Activated CD4-positive, CD25-positive, alpha-beta regulatory T cell treated with anti-CD3 and anti-CD28 coated beads, Interleukin-2, amount 50 U/mL, for 24 hours (primary cell): ENCODE data around the gene PTPRR.

ENCODE experiments used
- ATAC-seq, 2 donors: fragments of 150-1000 bp; cut with Tn5 transposase; one replicate each; pipeline ENCODE4 v1.10.0; 2021; ENCODE audit warnings: mild to moderate bottlenecking in 1 of 2, moderate library complexity in 1 of 2

Gene PTPRR, protein sequence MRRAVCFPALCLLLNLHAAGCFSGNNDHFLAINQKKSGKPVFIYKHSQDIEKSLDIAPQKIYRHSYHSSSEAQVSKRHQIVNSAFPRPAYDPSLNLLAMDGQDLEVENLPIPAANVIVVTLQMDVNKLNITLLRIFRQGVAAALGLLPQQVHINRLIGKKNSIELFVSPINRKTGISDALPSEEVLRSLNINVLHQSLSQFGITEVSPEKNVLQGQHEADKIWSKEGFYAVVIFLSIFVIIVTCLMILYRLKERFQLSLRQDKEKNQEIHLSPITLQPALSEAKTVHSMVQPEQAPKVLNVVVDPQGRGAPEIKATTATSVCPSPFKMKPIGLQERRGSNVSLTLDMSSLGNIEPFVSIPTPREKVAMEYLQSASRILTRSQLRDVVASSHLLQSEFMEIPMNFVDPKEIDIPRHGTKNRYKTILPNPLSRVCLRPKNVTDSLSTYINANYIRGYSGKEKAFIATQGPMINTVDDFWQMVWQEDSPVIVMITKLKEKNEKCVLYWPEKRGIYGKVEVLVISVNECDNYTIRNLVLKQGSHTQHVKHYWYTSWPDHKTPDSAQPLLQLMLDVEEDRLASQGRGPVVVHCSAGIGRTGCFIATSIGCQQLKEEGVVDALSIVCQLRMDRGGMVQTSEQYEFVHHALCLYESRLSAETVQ

DNA sequence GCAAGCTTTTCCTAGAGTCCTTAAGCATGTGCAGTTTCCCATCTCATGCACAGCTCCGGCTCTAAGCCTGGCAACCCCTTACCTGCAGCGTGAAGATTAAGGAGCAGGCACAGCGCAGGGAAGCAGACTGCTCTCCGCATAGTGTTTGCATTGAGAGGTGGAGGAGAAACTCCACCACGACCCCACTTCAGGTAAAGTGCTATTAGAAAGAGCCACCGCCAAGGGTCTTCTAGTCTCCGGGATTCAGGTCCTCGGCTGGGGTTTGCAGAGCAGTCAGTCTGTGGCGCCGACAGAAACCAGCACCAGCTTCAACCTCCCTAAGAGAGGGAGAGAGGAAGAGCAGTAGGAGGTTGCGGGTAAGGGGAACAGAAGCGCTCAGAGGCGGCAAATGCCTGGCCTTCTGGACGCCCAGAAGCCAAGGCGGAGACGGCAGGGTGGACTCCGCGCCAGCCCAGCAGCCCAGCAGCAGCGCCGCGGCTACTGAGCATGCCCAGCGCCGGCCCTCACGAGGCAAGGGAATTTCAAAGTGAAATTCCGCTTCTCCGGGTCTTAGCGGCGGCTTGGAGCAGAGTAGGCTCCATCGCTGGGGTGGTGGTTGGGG, at the start of gene PTPRR:
PTPRR (minus strand) TSS at position 488 of the 601 bp plus-strand sequence; CDS start at position 140, 348 bp downstream.
- ATAC-seq = no peak

DNA sequence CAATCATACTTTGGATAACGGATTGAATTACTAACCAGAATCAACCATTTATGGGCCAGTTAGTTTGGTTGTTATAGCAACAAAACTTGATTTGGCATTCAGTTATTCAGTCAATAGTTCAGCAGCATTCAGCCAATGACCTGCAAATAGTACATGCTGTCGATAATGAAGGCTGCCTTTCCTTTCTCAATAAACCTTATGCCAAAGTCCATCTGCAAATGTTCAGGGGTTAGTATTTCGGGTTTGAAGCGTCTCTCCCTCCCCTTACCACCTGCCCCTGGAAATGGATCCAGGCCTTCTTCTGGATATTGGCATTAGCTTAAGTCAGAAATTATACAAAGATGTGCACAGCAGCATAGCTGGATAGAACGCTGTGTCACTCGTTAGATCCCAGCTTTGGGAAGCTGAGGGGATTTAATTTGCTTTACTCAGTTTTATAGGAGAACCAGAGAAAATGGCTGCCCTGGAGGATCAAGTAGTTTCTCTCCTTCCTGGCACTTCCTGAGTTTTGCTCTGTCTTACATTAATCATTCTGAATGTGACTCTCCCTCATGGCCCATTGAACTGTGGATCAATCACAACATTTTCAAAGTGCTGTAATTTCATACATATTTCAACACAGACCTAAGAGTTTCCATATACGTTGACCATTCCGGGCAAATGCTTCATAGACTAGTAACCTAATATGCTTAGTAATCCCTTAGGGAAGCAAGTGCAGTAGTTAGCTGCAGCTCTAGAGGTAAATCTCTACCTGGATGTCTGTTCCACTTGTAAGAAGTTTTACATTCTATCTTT, 46.7 kb upstream of the PTPRR start:
- ATAC-seq = no peak

DNA sequence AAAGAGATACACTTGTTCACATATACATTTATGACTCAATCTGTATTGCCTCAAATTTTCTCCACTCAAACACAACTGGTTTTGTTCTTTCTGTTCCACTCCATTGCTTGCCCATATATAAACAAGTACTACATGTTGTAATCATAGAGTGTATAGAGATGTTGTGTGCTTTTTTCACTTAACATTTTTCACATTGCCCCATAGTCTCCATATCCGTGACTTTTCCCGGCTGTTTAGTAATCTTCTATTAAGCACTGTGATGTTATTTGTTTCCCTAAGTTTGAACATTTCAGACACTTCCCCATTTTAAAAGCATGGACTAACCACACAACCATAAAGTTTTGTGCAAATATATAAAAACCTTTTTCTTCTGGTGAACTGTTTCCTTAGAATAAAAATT, 45.5 kb upstream of the PTPRR start:
- no peak for ATAC-seq

DNA sequence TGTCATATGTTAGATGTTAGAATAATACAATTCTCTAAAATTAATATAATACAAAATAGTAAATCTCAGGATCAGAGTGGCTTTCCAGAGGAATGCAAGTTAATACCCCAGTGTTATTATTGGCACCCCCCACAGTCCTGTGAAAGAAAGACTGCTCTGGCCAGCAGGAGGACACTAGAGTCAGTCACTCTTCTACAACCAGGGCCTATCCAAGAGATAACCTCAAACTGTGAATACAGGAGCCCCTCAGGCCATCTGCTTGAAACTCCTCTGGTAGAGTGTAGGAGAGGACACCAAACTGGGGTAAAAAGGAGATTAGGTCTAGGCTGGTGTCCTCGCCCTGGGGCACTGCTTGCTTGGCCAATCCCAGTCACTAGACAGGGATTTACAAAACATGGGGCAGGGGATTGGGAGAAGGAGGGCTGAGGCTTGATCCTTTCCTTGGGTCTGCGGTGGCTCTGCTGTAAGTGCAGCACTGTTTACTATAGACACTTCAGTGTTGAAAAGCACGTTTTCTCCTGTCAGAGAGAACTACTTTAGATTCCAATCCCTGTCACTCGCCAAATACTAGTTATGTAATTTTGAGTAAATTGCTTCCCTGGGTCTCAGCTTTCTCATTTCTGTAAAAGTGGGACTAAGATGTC, 44.5 kb upstream of the PTPRR start:
- ATAC-seq = no peak

DNA sequence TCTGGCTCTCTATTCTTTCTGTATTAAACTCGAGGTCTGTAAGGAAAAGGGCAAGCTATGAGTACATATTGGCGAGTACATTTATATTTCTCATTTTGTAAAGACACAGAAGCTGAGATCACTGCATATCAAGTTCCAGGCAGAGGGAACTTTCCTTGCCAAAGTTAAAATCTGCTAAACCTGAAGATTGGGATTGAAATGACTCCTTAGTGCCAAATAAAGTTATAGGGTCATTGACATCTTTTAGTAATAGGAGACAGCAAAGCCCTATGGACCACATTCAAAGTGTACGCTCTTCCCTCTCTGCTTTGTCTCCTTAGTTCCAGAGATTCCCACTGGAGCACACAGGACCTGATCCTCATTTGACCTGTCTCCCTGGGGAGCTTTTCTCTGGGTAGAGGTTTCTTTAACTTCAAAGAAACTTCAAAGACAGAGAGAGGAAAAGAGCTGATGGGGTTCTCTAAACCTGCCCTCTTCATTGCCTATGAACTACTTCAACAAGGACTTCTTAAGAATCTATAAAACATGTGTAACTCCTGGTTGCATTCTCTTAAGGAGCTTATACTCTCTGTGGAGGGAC, 42.6 kb upstream of the PTPRR start:
- no peak for ATAC-seq

DNA sequence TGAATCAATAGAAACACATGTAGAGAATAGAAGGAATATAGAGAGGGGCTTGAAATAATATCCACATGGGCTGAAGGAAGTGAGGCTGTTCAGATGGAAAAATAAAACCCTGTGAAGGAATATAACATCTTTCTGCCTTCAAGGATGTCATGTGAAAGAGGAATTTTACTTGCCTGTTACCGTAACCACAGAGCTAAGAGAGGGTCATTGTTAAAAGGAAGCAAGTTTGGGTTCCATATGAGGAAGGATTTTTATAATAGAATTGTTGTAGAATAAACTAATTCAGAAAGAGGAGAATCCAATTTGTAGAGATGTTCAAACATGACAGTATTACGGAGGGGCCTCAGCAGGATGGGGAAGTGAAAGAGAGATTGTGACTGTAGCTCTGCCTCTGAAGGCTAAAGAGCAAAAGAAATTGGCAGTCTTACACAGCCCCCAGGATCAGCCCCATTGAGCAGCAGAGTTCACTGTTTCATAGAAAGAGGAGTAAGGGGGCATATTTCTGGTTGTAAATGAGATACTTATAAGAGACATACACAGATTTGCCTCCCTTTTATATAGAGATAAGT, 41.8 kb upstream of the PTPRR start:
- no peak for ATAC-seq

DNA sequence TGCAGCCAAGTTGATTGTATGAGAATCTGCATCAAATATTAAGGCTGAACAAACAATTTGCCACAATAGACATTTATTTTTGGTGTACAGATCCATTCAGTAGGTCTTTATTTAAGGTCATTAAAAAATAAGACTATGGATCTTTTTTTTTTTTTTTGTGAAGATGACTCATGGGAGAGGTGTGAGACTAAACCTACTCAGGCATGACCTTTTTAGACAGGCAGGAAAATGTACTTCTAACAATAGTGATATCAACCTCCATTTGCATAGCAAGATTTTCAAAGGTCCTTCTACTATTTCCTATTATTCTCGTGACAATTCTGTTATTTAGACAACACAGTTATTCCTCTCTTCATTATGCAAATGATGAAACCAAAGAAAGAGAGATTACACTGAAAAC, 39.9 kb upstream of the PTPRR start:
- no peak for ATAC-seq

DNA sequence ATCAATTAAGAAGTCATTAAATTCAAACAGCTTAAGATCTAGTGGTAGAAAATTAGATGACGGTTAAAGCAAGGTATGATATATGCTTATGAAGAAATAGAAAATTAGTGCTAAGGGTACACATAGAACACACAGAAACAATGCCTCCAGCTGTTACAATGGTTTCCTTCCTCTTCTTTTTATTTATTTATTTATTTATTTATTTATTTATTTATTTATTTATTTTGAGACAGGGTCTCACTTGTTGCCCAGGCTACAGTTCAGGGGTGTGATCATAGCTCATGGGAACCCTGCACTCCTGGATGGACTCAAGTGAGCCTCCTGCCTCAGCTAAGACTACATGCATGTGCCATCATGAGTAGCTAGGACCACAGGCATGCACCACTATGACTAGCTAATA, 34.9 kb upstream of the PTPRR start:
- ATAC-seq = no peak

DNA sequence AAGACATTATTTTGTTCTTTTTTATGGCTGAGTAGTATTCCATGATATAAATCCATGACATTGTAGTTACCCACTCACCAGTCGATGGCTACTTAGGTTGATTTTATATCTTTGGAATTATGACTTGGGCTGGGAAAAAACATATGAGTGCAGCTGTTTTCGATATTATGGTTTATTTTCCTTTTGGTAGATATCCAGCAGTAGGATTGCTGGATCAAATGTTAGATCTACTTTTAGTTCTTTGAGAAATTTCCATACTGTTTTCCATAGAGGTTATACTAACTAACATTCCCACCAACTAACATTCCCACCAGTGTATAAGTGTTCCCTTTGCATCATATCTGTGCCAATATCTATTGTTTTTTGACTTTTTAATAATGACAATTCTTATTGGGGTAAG, 29.9 kb upstream of the PTPRR start:
- ATAC-seq = no peak

DNA sequence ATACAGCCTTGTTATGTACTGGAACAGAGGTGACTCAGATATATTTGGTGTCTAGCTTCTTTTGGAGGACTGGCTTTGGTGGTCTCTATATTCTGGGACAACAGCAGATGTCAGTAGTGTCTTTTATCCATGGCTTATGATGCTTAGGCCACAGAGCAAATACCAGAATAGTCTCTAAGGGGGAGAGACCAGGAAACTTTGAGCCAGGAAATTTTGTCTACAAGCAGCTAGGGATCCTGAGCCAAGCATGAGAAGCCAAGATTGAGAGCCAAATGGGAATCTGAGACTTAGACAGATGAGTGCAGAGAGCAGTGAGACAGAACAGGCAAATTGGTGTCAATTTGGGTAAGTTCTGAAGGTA, 28.4 kb upstream of the PTPRR start:
- no peak for ATAC-seq

DNA sequence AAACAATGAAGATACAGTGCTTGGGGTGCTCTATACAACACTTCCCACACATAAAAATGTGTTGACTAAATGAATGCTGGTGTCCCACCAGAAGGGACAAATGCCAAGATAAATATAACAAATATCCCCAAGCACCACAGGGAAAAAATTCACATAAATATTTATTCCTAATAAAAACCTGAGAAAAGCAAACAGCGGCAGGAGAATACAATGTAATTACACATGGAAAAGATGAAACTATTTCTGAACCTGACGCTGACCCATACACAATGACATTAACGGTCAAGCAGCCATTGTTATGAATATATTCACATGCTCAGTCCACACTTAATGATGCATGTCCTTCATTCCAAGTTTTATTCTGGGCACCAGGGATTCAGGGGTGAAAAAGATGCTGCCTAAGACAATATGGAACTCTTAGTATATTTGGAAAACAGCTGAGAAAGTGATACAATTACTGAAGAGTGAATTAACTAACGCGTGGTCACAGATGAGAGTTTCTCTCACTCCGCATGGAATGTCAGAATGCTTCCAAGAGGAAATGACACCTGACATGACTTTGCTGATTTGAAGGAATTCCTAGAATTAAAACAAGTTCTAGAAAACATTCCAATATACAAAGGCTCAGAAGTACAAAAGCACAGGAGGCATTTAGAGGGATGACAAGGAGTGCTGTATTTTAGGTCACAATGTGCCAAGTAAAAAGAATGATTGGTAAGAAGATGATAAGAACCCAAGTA, 27.9 kb upstream of the PTPRR start:
- ATAC-seq = no peak

DNA sequence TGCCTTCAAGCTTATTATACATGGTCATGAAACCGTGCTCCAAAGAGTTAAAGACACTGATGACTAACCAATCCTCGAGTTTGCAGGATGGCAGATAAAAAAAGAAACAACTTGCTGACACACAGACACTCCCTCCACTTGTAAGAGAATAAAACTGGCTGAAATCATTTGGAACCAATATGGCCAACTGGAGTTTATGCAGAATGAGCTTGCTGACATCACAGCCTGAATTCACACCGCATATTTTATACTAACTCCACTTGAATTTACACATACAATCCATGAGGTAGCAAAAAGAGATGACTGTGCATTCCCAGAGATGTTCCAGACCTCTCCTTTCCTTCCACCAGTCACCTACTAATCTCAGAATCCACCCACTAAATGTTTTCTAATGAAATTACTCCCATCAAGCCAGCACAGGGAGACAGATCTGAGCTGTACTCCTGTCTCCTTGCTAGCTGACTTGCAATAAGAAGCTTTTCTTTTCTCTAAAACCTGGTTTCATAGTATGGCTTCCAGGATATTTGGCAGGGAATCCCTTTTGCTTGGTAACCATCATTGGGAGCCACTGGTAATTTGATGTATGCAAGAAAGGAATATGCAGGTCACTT, 15.8 kb upstream of the PTPRR start:
- ATAC-seq = no peak

DNA sequence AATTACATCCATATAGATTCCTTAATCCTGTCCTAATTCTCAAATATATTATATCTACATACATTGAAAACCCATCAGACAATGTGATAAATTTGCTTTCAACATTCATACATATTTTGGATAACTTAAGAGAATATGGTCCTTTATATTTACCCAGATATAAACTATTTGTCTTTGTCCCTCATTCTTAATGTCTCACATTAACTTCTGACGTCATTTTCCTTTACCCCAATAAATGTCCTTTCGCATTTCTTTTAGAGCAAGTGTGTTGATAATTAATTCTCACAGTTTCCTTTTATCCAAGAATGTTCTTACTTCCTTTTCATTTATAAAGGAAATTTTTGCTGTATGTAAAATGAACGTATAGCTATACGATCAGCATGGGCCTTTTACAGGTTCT, 12.6 kb upstream of the PTPRR start:
- ATAC-seq = no peak

DNA sequence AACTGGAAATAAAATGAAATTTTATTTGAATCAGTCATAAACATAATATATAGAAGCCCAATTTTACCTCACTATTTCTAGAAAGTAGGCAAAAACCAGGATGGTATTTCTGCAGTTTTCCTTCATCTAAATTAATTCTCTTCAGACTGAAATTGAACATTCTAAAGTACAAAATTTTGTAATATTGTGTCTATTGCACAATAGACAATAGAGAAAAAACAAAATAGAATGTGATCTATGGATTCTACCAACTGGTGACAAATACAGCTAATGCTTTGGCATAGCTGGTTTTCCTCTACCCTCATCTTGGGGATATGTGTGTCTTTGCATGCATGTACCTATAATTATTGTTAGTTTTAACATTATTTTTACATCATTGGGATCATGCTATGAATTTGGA, 8.5 kb upstream of the PTPRR start:
- ATAC-seq = no peak

DNA sequence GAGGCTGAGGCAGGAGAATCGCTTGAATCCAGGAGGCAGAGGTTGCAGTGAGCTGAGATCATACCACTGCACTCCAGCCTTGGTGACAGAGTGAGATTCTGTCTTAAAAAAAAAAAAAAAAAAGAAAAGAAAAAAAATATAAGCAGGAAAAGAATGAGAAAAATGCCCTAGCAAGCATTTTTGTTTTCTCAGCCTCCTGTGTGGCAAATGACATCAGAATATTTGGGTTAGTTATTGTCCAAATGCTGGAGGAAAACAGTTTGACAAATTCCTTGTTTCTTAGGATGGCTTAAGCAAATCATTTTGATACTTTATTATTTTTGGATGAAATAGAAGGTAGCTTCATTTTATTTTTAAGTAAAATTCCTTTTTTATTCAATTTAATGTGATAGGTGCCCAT, 7.5 kb upstream of the PTPRR start:
- no peak for ATAC-seq

DNA sequence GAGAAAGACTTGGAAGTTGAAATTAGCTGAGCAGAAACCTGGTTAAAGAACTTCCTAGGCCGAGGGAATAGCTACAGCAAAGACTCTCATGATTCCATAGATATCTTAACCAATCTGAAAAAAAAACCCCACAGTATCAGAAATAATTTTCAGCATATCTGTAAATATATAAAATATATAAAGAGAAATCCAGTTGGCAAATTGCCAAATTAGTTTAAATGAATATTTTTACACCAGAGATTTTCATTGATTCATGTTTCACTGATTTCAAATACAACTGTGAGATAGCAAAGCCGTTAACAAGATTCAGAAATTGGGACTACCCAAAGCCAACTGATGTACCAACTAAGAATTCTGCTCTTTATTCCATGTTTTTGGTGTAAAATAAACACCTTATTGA, 6.8 kb upstream of the PTPRR start:
- no peak for ATAC-seq

DNA sequence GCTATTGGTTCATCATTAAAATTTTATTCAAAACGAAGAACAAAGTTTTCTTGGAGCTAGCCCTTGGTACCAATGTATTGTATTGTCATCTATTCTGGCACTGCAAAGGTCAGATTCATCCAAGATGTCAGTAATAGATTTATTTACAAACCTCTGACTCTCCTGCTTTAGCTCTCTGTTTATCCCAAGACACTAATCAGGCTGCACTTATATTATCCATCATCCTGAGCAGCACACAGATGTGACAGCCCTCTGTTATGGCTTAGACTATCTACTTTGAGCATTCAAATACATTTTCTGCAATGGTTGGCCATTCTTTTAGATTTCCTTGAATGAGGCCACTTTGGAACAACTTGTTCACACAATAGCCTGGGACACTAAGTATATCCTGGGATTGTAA, 5.0 kb upstream of the PTPRR start:
- no peak for ATAC-seq

DNA sequence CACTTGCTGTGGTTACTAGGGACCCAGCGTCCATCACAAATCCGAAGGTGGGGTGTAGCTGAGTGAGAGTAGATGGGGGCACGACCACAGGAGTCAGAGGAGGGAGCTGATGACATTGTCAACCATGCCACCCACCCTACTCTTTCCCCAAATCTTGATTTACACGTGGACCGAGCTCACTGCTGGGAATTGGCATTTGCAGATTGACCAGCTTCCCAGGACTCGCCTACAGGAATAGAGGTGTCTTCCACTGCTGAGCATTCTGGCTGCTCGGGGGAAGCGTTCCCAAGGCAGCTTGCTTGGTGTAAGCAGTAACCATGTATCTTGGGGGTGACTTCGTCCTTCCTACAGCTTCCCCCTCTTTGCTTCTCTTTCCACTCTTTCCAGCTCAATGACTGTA, 353 bp upstream of the PTPRR start:
- ATAC-seq = no peak

DNA sequence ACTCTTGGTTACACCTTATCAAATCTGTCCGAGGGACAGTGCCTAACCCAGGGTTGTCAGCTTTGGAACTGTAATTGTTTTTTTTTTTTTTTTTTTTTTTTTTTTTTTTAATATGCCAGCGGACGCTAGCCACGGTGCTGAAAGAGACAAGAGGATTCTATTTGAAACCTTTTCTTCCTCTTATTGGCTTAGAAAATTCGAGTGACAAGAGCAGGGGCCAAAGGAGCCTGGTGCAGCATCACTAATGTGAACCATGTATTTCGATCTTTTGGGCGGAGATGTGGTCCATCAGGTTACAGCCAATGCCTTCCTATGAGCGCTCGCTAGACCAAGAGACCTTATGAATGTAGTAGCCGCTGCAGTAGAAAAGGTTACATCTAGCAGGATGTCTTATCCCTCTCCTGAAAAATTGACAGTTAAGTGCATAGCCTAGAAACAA, 922 bp downstream of the PTPRR start:
- no peak for ATAC-seq

DNA sequence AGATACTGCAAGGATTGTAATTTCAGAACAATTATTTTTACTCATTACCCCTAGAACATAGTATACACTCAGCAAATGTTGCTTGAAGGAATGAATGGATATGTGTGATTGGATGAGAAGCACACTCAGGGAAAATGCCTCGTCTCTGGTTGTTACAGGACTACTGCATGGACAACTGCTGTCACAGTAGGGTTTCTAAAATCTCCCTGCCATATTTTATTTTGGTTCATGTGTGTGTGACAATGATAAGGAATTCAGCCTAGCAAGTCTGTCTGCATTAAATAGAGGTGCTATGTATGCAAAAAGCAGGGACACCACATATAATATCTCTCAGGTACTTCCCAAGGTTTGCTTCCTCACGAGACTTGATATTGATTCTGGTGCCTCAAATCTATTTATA, 1.4 kb downstream of the PTPRR start:
- no peak for ATAC-seq

DNA sequence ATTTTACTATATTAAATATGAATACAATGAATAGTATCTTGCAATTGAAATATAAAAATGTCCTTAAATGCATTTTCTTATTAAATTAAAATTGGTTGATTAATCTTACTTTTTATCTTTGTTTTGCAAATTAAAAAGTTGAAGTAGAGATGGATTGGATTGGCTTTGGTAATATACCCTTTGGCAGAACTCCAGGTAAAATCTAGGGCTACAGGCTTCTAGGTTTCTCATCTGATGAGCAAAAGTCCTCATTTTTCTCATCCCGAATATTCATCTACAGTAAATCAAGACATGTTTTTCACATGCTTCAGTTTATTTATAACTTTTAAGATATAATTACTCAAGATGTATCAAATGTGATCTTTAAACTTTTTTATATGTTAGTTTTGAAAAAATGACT, 2.2 kb downstream of the PTPRR start:
- ATAC-seq = no peak
